Loucy (cell line): ENCODE measurements around the gene SSH3.

Experiments
- EZH2phosphoT487 ChIP-seq: fragments of 200-600 bp; IDR thresholded peaks from 2 replicates; pipeline ENCODE4 v1.6.1; 2018; ENCODE audit warnings: antibody characterized with exemption, mild to moderate bottlenecking, moderate library complexity, borderline replicate concordance
- TF ChIP-seq, protein P1 (sequence below): fragments of 200-600 bp; sonication (generic); conservative IDR thresholded peaks from 2 replicates; pipeline ENCODE4 v1.5.1; 2014; ENCODE audit warnings: mild to moderate bottlenecking, antibody characterized with exemption, low read length

DNA sequence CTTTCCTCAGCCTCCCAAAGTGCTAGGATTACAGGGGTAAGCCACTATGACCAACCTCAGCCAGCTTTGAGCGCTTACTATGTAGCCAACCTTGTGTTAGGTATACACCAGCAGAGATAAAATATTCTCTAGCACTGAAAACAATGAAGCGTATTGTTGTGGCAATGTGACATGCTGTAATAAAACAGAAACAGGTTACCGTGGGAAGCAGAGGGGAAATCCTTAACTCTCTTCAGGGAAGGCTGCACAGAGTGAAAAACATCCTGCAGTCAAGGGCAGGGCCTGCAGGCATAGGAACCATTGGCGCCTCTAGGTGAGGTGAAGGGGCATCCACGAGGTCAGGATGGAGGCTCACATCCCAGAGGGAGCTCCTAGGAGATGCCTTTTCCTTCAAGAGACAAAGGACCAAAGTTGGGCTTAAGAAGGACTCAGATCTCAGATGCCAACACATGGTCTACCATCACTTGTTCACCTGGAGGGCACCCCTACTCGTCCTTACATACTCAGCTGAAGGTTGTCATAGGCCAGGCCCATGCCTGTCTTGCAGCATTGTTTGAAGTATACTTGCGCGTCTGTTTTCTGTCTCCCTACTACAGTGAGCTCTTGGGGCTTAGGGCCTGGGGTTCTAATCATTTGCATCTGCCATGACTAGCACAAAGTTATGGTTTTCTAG lies 42.1 kb downstream of the SSH3 start:
- TF ChIP-seq, protein P1, sequence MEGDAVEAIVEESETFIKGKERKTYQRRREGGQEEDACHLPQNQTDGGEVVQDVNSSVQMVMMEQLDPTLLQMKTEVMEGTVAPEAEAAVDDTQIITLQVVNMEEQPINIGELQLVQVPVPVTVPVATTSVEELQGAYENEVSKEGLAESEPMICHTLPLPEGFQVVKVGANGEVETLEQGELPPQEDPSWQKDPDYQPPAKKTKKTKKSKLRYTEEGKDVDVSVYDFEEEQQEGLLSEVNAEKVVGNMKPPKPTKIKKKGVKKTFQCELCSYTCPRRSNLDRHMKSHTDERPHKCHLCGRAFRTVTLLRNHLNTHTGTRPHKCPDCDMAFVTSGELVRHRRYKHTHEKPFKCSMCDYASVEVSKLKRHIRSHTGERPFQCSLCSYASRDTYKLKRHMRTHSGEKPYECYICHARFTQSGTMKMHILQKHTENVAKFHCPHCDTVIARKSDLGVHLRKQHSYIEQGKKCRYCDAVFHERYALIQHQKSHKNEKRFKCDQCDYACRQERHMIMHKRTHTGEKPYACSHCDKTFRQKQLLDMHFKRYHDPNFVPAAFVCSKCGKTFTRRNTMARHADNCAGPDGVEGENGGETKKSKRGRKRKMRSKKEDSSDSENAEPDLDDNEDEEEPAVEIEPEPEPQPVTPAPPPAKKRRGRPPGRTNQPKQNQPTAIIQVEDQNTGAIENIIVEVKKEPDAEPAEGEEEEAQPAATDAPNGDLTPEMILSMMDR, result no peak
- no peak for TF ChIP-seq EZH2phosphoT487
